Astrocyte (in vitro differentiated cells and primary cell): ENCODE data around the gene MYBPHL. TPM values are rescaled to one million over a fixed set of nuclear protein-coding genes. Genes with fewer than 3 reads are reported as not detected.

Experiments used
- DNase-seq: peaks from one replicate; pipeline ENCODE4 v3.0.0-alpha.2; 2010; ENCODE audit warnings: low read depth
- FAIRE-seq: peaks from 2 replicates; lab custom pipeline; 2011; peaks lifted over from hg19 to GRCh38; lab: Jason Lieb, UNC
- H2AFZ ChIP-seq: 2 replicates; pipeline ENCODE4 v1.6.0; 2012; ENCODE audit warnings: low read depth, low read length, inconsistent platforms
- H3K27ac ChIP-seq: 2 replicates; pipeline ENCODE4 v1.5.1; 2011; ENCODE audit warnings: low read depth, low read length, inconsistent platforms
- H3K27me3 ChIP-seq: 2 replicates; pipeline ENCODE4 v1.6.0; 2011; ENCODE audit warnings: low read length, inconsistent platforms; ENCODE audit not compliant: insufficient read depth
- H3K36me3 ChIP-seq: 2 replicates; pipeline ENCODE4 v1.5.1; 2011; ENCODE audit warnings: low read length, inconsistent platforms; ENCODE audit not compliant: insufficient read depth
- H3K4me1 ChIP-seq: 2 replicates; pipeline ENCODE4 v1.5.1; 2011; ENCODE audit warnings: low read length, inconsistent platforms; ENCODE audit not compliant: insufficient read depth
- H3K4me2 ChIP-seq: 2 replicates; pipeline ENCODE4 v1.6.0; 2012; ENCODE audit warnings: low read length, inconsistent platforms
- H3K4me3 ChIP-seq: 2 replicates; pipeline ENCODE4 v1.5.1; 2011; ENCODE audit warnings: low read depth, mild to moderate bottlenecking, low read length, inconsistent platforms; ENCODE audit not compliant: insufficient read depth
- H3K79me2 ChIP-seq: 2 replicates; pipeline ENCODE4 v1.6.0; 2012; ENCODE audit warnings: mild to moderate bottlenecking, low read length, inconsistent platforms; ENCODE audit not compliant: insufficient read depth
- H3K9ac ChIP-seq: 2 replicates; pipeline ENCODE4 v1.6.0; 2012; ENCODE audit warnings: mild to moderate bottlenecking, low read length, inconsistent platforms
- H3K9me3 ChIP-seq: 2 replicates; pipeline ENCODE4 v1.5.1; 2012; ENCODE audit warnings: low read depth, mild to moderate bottlenecking, low read length, inconsistent platforms; ENCODE audit not compliant: insufficient read depth
- H4K20me1 ChIP-seq: 2 replicates; pipeline ENCODE4 v1.6.0; 2012; ENCODE audit warnings: low read length, inconsistent platforms; ENCODE audit not compliant: insufficient read depth
- H3K27ac Mint-ChIP-seq: one replicate; pipeline ENCODE4 v1.8.0; 2021; ENCODE audit warnings: mild to moderate bottlenecking, mixed read lengths; ENCODE audit not compliant: unreplicated experiment
- H3K27me3 Mint-ChIP-seq: one replicate; pipeline ENCODE4 v1.8.0; 2021; ENCODE audit warnings: low read depth, mixed read lengths; ENCODE audit not compliant: unreplicated experiment
- H3K36me3 Mint-ChIP-seq: one replicate; pipeline ENCODE4 v1.8.0; 2021; ENCODE audit warnings: low read depth, mixed read lengths; ENCODE audit not compliant: unreplicated experiment
- H3K4me1 Mint-ChIP-seq: one replicate; pipeline ENCODE4 v1.8.0; 2021; ENCODE audit warnings: low read depth, mixed read lengths; ENCODE audit not compliant: unreplicated experiment
- H3K4me3 Mint-ChIP-seq: one replicate; pipeline ENCODE4 v1.8.0; 2021; ENCODE audit warnings: mild to moderate bottlenecking, moderate library complexity, mixed read lengths; ENCODE audit not compliant: unreplicated experiment
- H3K9me3 Mint-ChIP-seq: one replicate; pipeline ENCODE4 v1.8.0; 2021; ENCODE audit warnings: mild to moderate bottlenecking, mixed read lengths; ENCODE audit not compliant: unreplicated experiment
- CTCF ChIP-seq: IDR thresholded peaks from 2 replicates; pipeline ENCODE4 v1.5.1; 2011; ENCODE audit warnings: low read depth, mild to moderate bottlenecking, inconsistent platforms, low read length, moderate library complexity; ENCODE audit not compliant: insufficient read depth
- EZH2 ChIP-seq: IDR thresholded peaks from 2 replicates; pipeline ENCODE4 v1.6.1; 2012; ENCODE audit warnings: mild to moderate bottlenecking, low read length, inconsistent platforms; ENCODE audit not compliant: insufficient read depth
- total RNA-seq: library from RNA; stranded (reverse); gene quantifications from 2 replicates; pipeline ENCODE4 v1.2.1, GENCODE V29; 2021

Gene MYBPHL
- total RNA-seq, 1 donor from 2014 or later = not detected

- Histone ChIP-seq H4K20me1 (no peaks in the 10 kb centered on the region), H2AFZ (no peak overlapping the region), H3K27me3 (no peaks in the 10 kb centered on the region), H3K4me1 (no peaks in the 10 kb centered on the region), H3K4me3 (no peak overlapping the region), H3K79me2 (no peaks in the 10 kb centered on the region), H3K27ac (no peak overlapping the region), H3K4me2 (no peak overlapping the region), H3K36me3 (peaks cover 25% of the 10 kb centered on the region), H3K9ac (no peak overlapping the region), H3K9me3 (no peaks in the 10 kb centered on the region)
- no peak for TF ChIP-seq CTCF
- TF ChIP-seq EZH2 = no peak
- no peaks in the 10 kb centered on the region for H3K9me3 Mint-ChIP-seq
- H3K36me3 Mint-ChIP-seq = peaks cover 26% of the 10 kb centered on the region
- DNase-seq (no peak), FAIRE-seq (no peak)
- no peaks in the 10 kb centered on the region for H3K4me1 Mint-ChIP-seq
- H3K27me3 Mint-ChIP-seq = no peaks in the 10 kb centered on the region
- H3K4me3 Mint-ChIP-seq = no peak overlapping the region
- H3K27ac Mint-ChIP-seq = no peak overlapping the region
These were observed 40.7 kb upstream of the MYBPHL start for GRCh38 chr1:109347511-109347910.

GRCh38 chr1:109341944-109342930, 35.4 kb upstream of the MYBPHL start:
- H3K9me3 ChIP-seq = no peaks in the 10 kb centered on the region
- no peak overlapping the region for H2AFZ ChIP-seq
- H3K4me2 ChIP-seq = no peak overlapping the region
- no peaks in the 10 kb centered on the region for H3K27me3 Mint-ChIP-seq
- H3K27me3 ChIP-seq = no peaks in the 10 kb centered on the region
- no peak overlapping the region for H3K27ac ChIP-seq
- H3K4me3 Mint-ChIP-seq = no peak overlapping the region
- no peak for FAIRE-seq
- H3K36me3 ChIP-seq = peaks cover 37% of the 10 kb centered on the region
- H3K9me3 Mint-ChIP-seq = no peaks in the 10 kb centered on the region
- H3K4me1 ChIP-seq = no peaks in the 10 kb centered on the region
- peaks cover 21% of the 10 kb centered on the region for H3K36me3 Mint-ChIP-seq
- no peak overlapping the region for H3K4me3 ChIP-seq
- no peak for DNase-seq
- no peaks in the 10 kb centered on the region for H3K79me2 ChIP-seq
- TF ChIP-seq EZH2 (no peak), CTCF (no peak)
- no peaks in the 10 kb centered on the region for H4K20me1 ChIP-seq
- no peaks in the 10 kb centered on the region for H3K4me1 Mint-ChIP-seq
- H3K9ac ChIP-seq = no peak overlapping the region
- H3K27ac Mint-ChIP-seq = no peak overlapping the region

- no peak overlapping the region for H3K27ac ChIP-seq
- Mint-ChIP-seq H3K27me3 (no peaks in the 10 kb centered on the region), H3K4me1 (no peaks in the 10 kb centered on the region), H3K36me3 (peaks cover 26% of the 10 kb centered on the region), H3K9me3 (no peaks in the 10 kb centered on the region), H3K4me3 (no peak overlapping the region), H3K27ac (no peak overlapping the region)
- H3K4me2 ChIP-seq = no peak overlapping the region
- no peak overlapping the region for H3K4me3 ChIP-seq
- no peaks in the 10 kb centered on the region for H3K79me2 ChIP-seq
- no peaks in the 10 kb centered on the region for H4K20me1 ChIP-seq
- no peak for FAIRE-seq
- TF ChIP-seq CTCF (no peak), EZH2 (no peak)
- H3K9ac ChIP-seq = no peak overlapping the region
- DNase-seq = no peak
- H3K9me3 ChIP-seq = no peaks in the 10 kb centered on the region
- H3K36me3 ChIP-seq = peaks cover 32% of the 10 kb centered on the region
- H2AFZ ChIP-seq = no peak overlapping the region
- no peaks in the 10 kb centered on the region for H3K4me1 ChIP-seq
- no peaks in the 10 kb centered on the region for H3K27me3 ChIP-seq
These were observed 31.8 kb upstream of the MYBPHL start for GRCh38 chr1:109338608-109339007.
